K562 (cell line): Measurements from ENCODE around the gene NME9. TPM values are rescaled to one million over a fixed set of nuclear protein-coding genes. Genes with fewer than 3 reads are reported as not detected.

Experiments used
- ATAC-seq: fragments of 200-7000 bp; cut with Tn5 transposase; 3 replicates; pipeline ENCODE4 v1.9.1; 2020; ENCODE audit warnings: moderate library complexity
- BruUV-seq: library from RNA; stranded (reverse); fragments of 400-500 nt; replicated peaks from 2 replicates; lab custom pipeline; 2021; lab: Mats Ljungman, UMichigan
- CTCF ChIA-PET: fragments of 300-600 bp; formaldehyde crosslinking; extraction: SDS; loops from one replicate; lab custom pipeline; 2021; ENCODE audit warnings: low intra/inter-chr PET ratio; lab: Yijun Ruan, JAX
- POLR2A ChIA-PET: fragments of 300-600, 350-650 bp; sonication (Branson Sonifier 250); formaldehyde crosslinking; extraction: SDS; loops from one replicate; lab custom pipeline; 2021; ENCODE audit warnings: antibody characterized with exemption, inconsistent platforms; lab: Yijun Ruan, JAX
- DNase-seq, 4 experiments: peaks; one replicate each; pipeline versions ENCODE4 v3.0.0 to v3.0.0-alpha.2; 2011 to 2018; ENCODE audit warnings: low spot score in 3 of 4, mixed read lengths in 3 of 4; ENCODE audit errors: extremely low read depth in 1 of 4
- FAIRE-seq: peaks from 2 replicates; lab custom pipeline; 2011; peaks lifted over from hg19 to GRCh38; lab: Jason Lieb, UNC
- H2AFZ ChIP-seq: 2 replicates; pipeline ENCODE4 v1.6.0; 2011; ENCODE audit warnings: low read depth, low read length, control low read depth, inconsistent platforms
- H3K27ac ChIP-seq: fragments of 200-600 bp; 3 replicates; pipeline ENCODE4 v1.8.0; 2011; ENCODE audit warnings: low read depth, mild to moderate bottlenecking, control low read depth, inconsistent platforms, low read length, moderate library complexity, mixed read lengths; ENCODE audit errors: extremely low read depth
- H3K27me3 ChIP-seq, 2 experiments: fragments of 300-600 bp in 1 of 2; 2 replicates in 1 of 2; 3 replicates in 1 of 2; pipeline versions ENCODE4 v1.6.0 to v1.8.0; 2011; ENCODE audit warnings: inconsistent platforms in 2 of 2, low read length in 2 of 2, mild to moderate bottlenecking in 1 of 2, mixed read lengths in 1 of 2, moderate library complexity in 1 of 2; ENCODE audit not compliant: control insufficient read depth in 2 of 2, insufficient read depth in 2 of 2
- H3K36me3 ChIP-seq: fragments of 300-600 bp; 3 replicates; pipeline ENCODE4 v1.8.0; 2011; ENCODE audit warnings: mild to moderate bottlenecking, low read length, inconsistent platforms; ENCODE audit not compliant: control insufficient read depth, insufficient read depth
- H3K4me1 ChIP-seq, 2 experiments: fragments of 200-600 bp in 1 of 2; replicated peaks in 1 of 2; 2 replicates in 1 of 2; 3 replicates in 1 of 2; pipeline versions ENCODE4 v1.5.1 to v1.8.0; 2011; ENCODE audit warnings: inconsistent platforms in 2 of 2, low read length in 2 of 2, mild to moderate bottlenecking in 1 of 2, mixed read lengths in 1 of 2, moderate library complexity in 1 of 2; ENCODE audit not compliant: control insufficient read depth in 2 of 2, insufficient read depth in 2 of 2
- H3K4me2 ChIP-seq: 2 replicates; pipeline ENCODE4 v1.6.1; 2011; ENCODE audit warnings: low read length, control low read depth, inconsistent platforms, mixed read lengths; ENCODE audit not compliant: insufficient read depth
- H3K4me3 ChIP-seq: fragments of 200-600 bp; sonication (generic), shearing (Covaris generic); 2 replicates; pipeline ENCODE4 v1.5.1; 2016; ENCODE audit warnings: control low read depth, inconsistent platforms
- H3K79me2 ChIP-seq: fragments of 200-600 bp; 3 replicates; pipeline ENCODE4 v1.8.0; 2011; ENCODE audit warnings: low read length, inconsistent platforms; ENCODE audit not compliant: control insufficient read depth, insufficient read depth
- H3K9ac ChIP-seq, 2 experiments: 2 replicates each; pipeline versions ENCODE4 v1.6.0 to v1.6.1; 2011; ENCODE audit warnings: low read depth in 2 of 2, low read length in 2 of 2, control low read depth in 1 of 2, inconsistent platforms in 1 of 2, mild to moderate bottlenecking in 1 of 2, mixed read lengths in 1 of 2; ENCODE audit not compliant: insufficient read depth in 1 of 2
- H3K9me1 ChIP-seq: one replicate; pipeline ENCODE4 v1.6.0; 2011; ENCODE audit warnings: inconsistent platforms, mild to moderate bottlenecking, low read length, moderate library complexity; ENCODE audit not compliant: control insufficient read depth, insufficient read depth
- H3K9me3 ChIP-seq: replicated peaks from 2 replicates; pipeline ENCODE4 v1.5.1; 2011; ENCODE audit warnings: low read depth, low read length, inconsistent platforms; ENCODE audit not compliant: control insufficient read depth, insufficient read depth
- H4K20me1 ChIP-seq: replicated peaks from 2 replicates; pipeline ENCODE4 v1.6.1; 2011; ENCODE audit warnings: low read length, inconsistent platforms, mixed read lengths; ENCODE audit not compliant: control insufficient read depth, insufficient read depth
- BRD9 ChIP-seq: fragments of 450-650 bp; IDR thresholded peaks from 2 replicates; pipeline ENCODE4 v1.6.1; 2018; ENCODE audit warnings: low read depth; ENCODE audit not compliant: partially characterized antibody
- EWSR1 ChIP-seq: fragments of 450-650 bp; IDR thresholded peaks from 2 replicates; pipeline ENCODE4 v1.6.1; 2018; ENCODE audit warnings: borderline replicate concordance, mild to moderate bottlenecking, low read depth, moderate library complexity; ENCODE audit not compliant: partially characterized antibody
- GTF2A2 ChIP-seq: IDR thresholded peaks from 2 replicates; pipeline ENCODE4 v1.6.1; 2016; ENCODE audit warnings: mild to moderate bottlenecking, missing genetic modification characterization, missing compliant biosample characterization
- IFI16 ChIP-seq: fragments of 250-450 bp; sonication (Bioruptor Pico); IDR thresholded peaks from 2 replicates; pipeline ENCODE4 v2.1.2; 2022; ENCODE audit warnings: mild to moderate bottlenecking, inconsistent platforms
- NCOA6 ChIP-seq: fragments of 450-650 bp; IDR thresholded peaks from 2 replicates; pipeline ENCODE4 v1.6.1; 2017; ENCODE audit warnings: mild to moderate bottlenecking
- SREBF2 ChIP-seq: sonication (generic); formaldehyde crosslinking; IDR thresholded peaks from 2 replicates; pipeline ENCODE4 v1.4.0; 2020; ENCODE audit warnings: mild to moderate bottlenecking, missing genetic modification reagents
- ZFX ChIP-seq: sonication (generic); formaldehyde crosslinking; IDR thresholded peaks from 2 replicates; pipeline ENCODE4 v1.8.0; 2022; ENCODE audit warnings: mild to moderate bottlenecking, missing genetic modification reagents, moderate library complexity
- ZNF184 ChIP-seq: sonication (generic); formaldehyde crosslinking; IDR thresholded peaks from 2 replicates; pipeline ENCODE4 v1.5.0; 2020; ENCODE audit warnings: missing genetic modification reagents
- ZNF512 ChIP-seq: IDR thresholded peaks from 2 replicates; pipeline ENCODE4 v1.6.1; 2016; ENCODE audit warnings: missing genetic modification characterization, missing compliant biosample characterization
- WGBS: fragments of 100-300 bp; shearing (Covaris generic); methylation state at CpG from one replicate; pipeline ENCODE4 v1.1.6; 2016; ENCODE audit warnings: low coverage, mixed read lengths; ENCODE audit not compliant: insufficient coverage; ENCODE audit errors: missing lambda C conversion rate; 5-methylcytosine and 5-hydroxymethylcytosine counted together
- in situ Hi-C: fragments of 300-500 bp; cut with MboI; formaldehyde crosslinking; loops from 4 replicates; pipeline ENCODE4 v1.15.0; 2018; ENCODE audit warnings: inconsistent platforms, mixed read lengths
- intact Hi-C: fragments of 100-400 bp; cut with micrococcal nuclease; formaldehyde crosslinking; loops from 2 replicates; pipeline ENCODE4 v1.14.2; 2022
- polyA plus RNA-seq, 8 experiments: library from polyadenylated mRNA; depleted of rRNA in 4 of 8; stranded (reverse) in 5 of 8; unstranded in 3 of 8; fragments of >200 nt; fragmentation: Nextera tagmentation in 2 of 8; fragmentation: Illumina TruSeq in 1 of 8; extraction: Ambion mirVana in 2 of 8; extraction: Trizol in 1 of 8; gene quantifications; 2 replicates each; pipeline versions ENCODE4 v1.2.1 to v1.2.3, GENCODE V29; 2011 to 2014; ENCODE audit warnings: inconsistent platforms in 1 of 8, missing spikeins in 1 of 8
- total RNA-seq, 7 experiments: library from RNA; depleted of rRNA in 6 of 7; stranded (reverse); fragments of >200 nt in 6 of 7; fragmentation: Illumina TruSeq in 2 of 7; extraction: Trizol in 2 of 7; gene quantifications; 2 replicates each; pipeline versions ENCODE4 v1.2.1 to v1.2.3, GENCODE V29; 2011 to 2021; ENCODE audit warnings: low replicate concordance in 1 of 7

NME9 gene
- total and polyA plus RNA-seq, 9 of the 15 experiments (the other 6 are each of a cell fraction or from before 2014, with no cell fraction given): 0.05 to 0.15 (median 0.13) TPM; not detected in 6

GRCh38 chr3:138289260-138289659, 40.4 kb downstream of the NME9 start:
- Histone ChIP-seq H3K4me1 (no peaks in the 10 kb centered on the region), H3K79me2 (no peaks in the 10 kb centered on the region), H3K27ac (no peak overlapping the region), H3K27me3 (no peaks in the 10 kb centered on the region), H3K4me2 (no peak overlapping the region), H3K36me3 (peaks cover 83% of the 10 kb centered on the region; the same call in 2 of the 3 replicates), H3K4me3 (no peak overlapping the region), H3K9ac (no peak overlapping the region), H4K20me1 (no peaks in the 10 kb centered on the region), H3K9me1 (no peaks in the 10 kb centered on the region), H3K9me3 (no peaks in the 10 kb centered on the region), H2AFZ (no peak overlapping the region)
- DNase-seq: no peak
- in situ Hi-C loops: no loop called here
- WGBS: 76% methylated on average over 2 of the region's 2 CpGs
- TF ChIP-seq ZFX (CRISPR knock-in tag): no peak
- no peak for TF ChIP-seq BRD9
- TF ChIP-seq ZNF512: no peak
- TF ChIP-seq SREBF2 (CRISPR knock-in tag): no peak
- no peak for TF ChIP-seq GTF2A2 (tag)
- no peak for TF ChIP-seq ZNF184 (CRISPR knock-in tag)
- no peak for TF ChIP-seq IFI16 (CRISPR knock-in tag)
- no peak for TF ChIP-seq NCOA6
- TF ChIP-seq EWSR1: no peak
- no TSS peak for BruUV-seq
- ChIA-PET POLR2A (interaction anchor here (0.6 kb wide), 1 partner anchor 53 kb away, joined by 3 read pairs; no protein-coding TSS in a partner anchor), CTCF (no interaction called here)
- FAIRE-seq: no peak
- intact Hi-C loops: no loop called here
- no peak for ATAC-seq
